NK-92 treated with Interleukin-12 subunit alpha and Interleukin-12 subunit beta, amount 100 ng/mL, for 24 hours (cell line): ENCODE measurements around the gene CDC25B.
"Not testable (repeated sequence)": the region's sequence is repeated elsewhere in the genome, so short reads cannot be mapped to it uniquely, and the experiment has no call there.

Experiments used
- DNase-seq: peaks from one replicate; lab custom pipeline; 2025; lab: John Stamatoyannopoulos, UW

CDC25B gene

GRCh38 chr20:3829891-3830290 is 33.8 kb downstream of the CDC25B start:
- DNase-seq = not testable (repeated sequence)

GRCh38 chr20:3836132-3836531 is 40.0 kb downstream of the CDC25B start:
- DNase-seq = no peak

- no peak for DNase-seq
Measured at GRCh38 chr20:3839328-3839727, 43.2 kb downstream of the CDC25B start.

- DNase-seq = not testable (repeated sequence)
Measured at GRCh38 chr20:3840201-3840600, 44.1 kb downstream of the CDC25B start.

- DNase-seq = no peak
Measured at GRCh38 chr20:3842348-3842930, 46.3 kb downstream of the CDC25B start.

GRCh38 chr20:3843490-3843889 is 47.4 kb downstream of the CDC25B start:
- no peak for DNase-seq

- not testable (repeated sequence) for DNase-seq
Measured at GRCh38 chr20:3843990-3844619, 48.0 kb downstream of the CDC25B start.

GRCh38 chr20:3846378-3846739 is 50.2 kb downstream of the CDC25B start:
- no peak for DNase-seq

- peak; percentile 72 for DNase-seq
Measured at GRCh38 chr20:3846740-3847428, 50.8 kb downstream of the CDC25B start, which contains the start of gene MAVS. Gene MAVS (plus strand): TSS chr20:3846834. CDS start chr20:3854625, 7,791 bp downstream.

- DNase-seq = no peak
Measured at GRCh38 chr20:3847429-3847940, 51.4 kb downstream of the CDC25B start.

GRCh38 chr20:3848565-3848964 is 52.5 kb downstream of the CDC25B start:
- no peak for DNase-seq

- DNase-seq = no peak
Measured at GRCh38 chr20:3854462-3854871, 58.4 kb downstream of the CDC25B start.
